Psoas muscle (tissue), 8 donors: ENCODE results near the gene NT5DC1. TPM values are rescaled to one million over a fixed set of nuclear protein-coding genes. Genes with fewer than 3 reads are reported as not detected.

Experiments
- ATAC-seq, 4 donors: fragments of 200-7000 bp; cut with Tn5 transposase; one replicate each; pipeline ENCODE4 v1.9.1; 2020; ENCODE audit warnings: moderate library complexity in 3 of 4, mild to moderate bottlenecking in 2 of 4
- DNase-seq, 2 donors: peaks; one replicate each; pipeline ENCODE4 v3.0.0-alpha.2; 2020
- H3K27ac ChIP-seq: fragments of 200-600 bp; one replicate; pipeline ENCODE4 v1.8.0; 2022
- H3K27me3 ChIP-seq, 3 donors: fragments of 200-600 bp in 1 of 3; one replicate each; pipeline versions ENCODE4 v1.6.1 to v1.8.0; 2013 to 2022; ENCODE audit warnings: low read length in 2 of 3, mild to moderate bottlenecking in 2 of 3, moderate library complexity in 1 of 3; ENCODE audit not compliant: insufficient read depth in 3 of 3
- H3K36me3 ChIP-seq, 2 donors: fragments of 200-600 bp in 1 of 2; one replicate each; pipeline versions ENCODE4 v1.6.1 to v1.8.0; 2013 to 2022; ENCODE audit warnings: low read depth in 1 of 2, mild to moderate bottlenecking in 1 of 2, moderate library complexity in 1 of 2; ENCODE audit not compliant: insufficient read depth in 1 of 2
- H3K4me1 ChIP-seq: fragments of 200-600 bp; one replicate; pipeline ENCODE4 v1.8.0; 2022
- H3K4me3 ChIP-seq: fragments of 200-600 bp; one replicate; pipeline ENCODE4 v1.8.0; 2022; ENCODE audit warnings: mild to moderate bottlenecking
- H3K9me3 ChIP-seq: fragments of 200-600 bp; one replicate; pipeline ENCODE4 v1.8.0; 2022
- WGBS, 3 donors: extraction: QIAGEN DNeasy Blood & Tissue Kit; methylation state at CpG; one replicate each; pipeline versions ENCODE4 v1.1.6 to v1.1.7; 2013; 5-methylcytosine and 5-hydroxymethylcytosine counted together
- intact Hi-C, 2 donors: fragments of 100-400 bp; cut with DNase I; formaldehyde crosslinking; loops; one replicate each; pipeline versions ENCODE4 v1.11.0 to v1.14.2; 2022
- polyA plus RNA-seq, 3 donors: library from polyadenylated mRNA; stranded (reverse); fragments of 200-250 nt; gene quantifications; one replicate each; pipeline ENCODE4 v1.2.3, GENCODE V29; 2013
- total RNA-seq, 4 donors: library from RNA; stranded (reverse); fragmentation: NEBNext Ultra II Directional in 2 of 4; extraction: Animal tissue kit (Norgen Biotek cat#: 25700) in 2 of 4; gene quantifications; one replicate each; pipeline versions ENCODE4 v1.2.1 to v1.2.4, GENCODE V29; 2021 to 2023
- TF ChIP-seq, protein P1 (sequence below): fragments of 200-600 bp; IDR thresholded peaks from one replicate; pipeline ENCODE4 v1.8.0; 2022; ENCODE audit warnings: antibody characterized with exemption
- donor health status: healthy with polysubstance abuse.
- donor health status: DM: no; HTN: no; CAD: no; lungs with moderate emphysema.
- donor health status: Bipolar disorder and iron deficiency.
- donor health status: healthy.
- donor health status: DM: yes; HTN: yes; CAD: no.
- donor health status: DM: no; HTN: no; CAD: no.
- donor health status: DM: no; HTN: no; CAD: no.
- donor health status: DM: yes; HTN: yes; CAD: no.

The NT5DC1 gene
- total and polyA plus RNA-seq, 7 donors, result 4.6 to 30.9 (median 26.7) TPM

DNA sequence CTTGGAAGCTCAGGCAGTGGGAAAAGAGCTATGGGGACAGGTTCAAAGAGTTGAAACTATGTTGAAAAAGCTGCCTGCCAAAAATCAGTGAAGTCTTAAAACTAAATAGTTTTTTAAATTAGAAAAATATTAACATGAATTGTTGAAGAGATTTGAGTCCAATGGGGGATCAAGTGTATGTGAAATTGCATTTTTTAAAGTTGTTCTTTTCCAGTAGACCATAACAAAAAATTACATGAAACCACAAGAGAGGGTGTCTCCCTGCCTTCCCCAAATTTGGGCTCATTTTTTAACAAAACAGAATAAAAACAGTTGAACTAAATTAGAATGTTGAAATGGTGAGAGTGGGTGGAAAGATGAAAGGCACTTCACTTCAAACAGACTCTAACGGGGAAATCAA lies 56.7 kb downstream of the NT5DC1 start:
- no peaks in the 10 kb centered on the region for H3K36me3 ChIP-seq
- H3K9me3 ChIP-seq, result no peaks in the 10 kb centered on the region
- ATAC-seq (no peak), DNase-seq (no peak)
- intact Hi-C loops, result no loop called here
- H3K4me1 ChIP-seq, result peaks cover 3% of the 10 kb centered on the region
- no peak overlapping the region for H3K27ac ChIP-seq
- no peaks in the 10 kb centered on the region for H3K27me3 ChIP-seq
- TF ChIP-seq, protein P1, sequence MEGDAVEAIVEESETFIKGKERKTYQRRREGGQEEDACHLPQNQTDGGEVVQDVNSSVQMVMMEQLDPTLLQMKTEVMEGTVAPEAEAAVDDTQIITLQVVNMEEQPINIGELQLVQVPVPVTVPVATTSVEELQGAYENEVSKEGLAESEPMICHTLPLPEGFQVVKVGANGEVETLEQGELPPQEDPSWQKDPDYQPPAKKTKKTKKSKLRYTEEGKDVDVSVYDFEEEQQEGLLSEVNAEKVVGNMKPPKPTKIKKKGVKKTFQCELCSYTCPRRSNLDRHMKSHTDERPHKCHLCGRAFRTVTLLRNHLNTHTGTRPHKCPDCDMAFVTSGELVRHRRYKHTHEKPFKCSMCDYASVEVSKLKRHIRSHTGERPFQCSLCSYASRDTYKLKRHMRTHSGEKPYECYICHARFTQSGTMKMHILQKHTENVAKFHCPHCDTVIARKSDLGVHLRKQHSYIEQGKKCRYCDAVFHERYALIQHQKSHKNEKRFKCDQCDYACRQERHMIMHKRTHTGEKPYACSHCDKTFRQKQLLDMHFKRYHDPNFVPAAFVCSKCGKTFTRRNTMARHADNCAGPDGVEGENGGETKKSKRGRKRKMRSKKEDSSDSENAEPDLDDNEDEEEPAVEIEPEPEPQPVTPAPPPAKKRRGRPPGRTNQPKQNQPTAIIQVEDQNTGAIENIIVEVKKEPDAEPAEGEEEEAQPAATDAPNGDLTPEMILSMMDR, result no peak
- 82 to 85% (median 83%) methylated on average over 1 of the region's 1 CpG for WGBS, 3 donors
- no peak overlapping the region for H3K4me3 ChIP-seq

DNA sequence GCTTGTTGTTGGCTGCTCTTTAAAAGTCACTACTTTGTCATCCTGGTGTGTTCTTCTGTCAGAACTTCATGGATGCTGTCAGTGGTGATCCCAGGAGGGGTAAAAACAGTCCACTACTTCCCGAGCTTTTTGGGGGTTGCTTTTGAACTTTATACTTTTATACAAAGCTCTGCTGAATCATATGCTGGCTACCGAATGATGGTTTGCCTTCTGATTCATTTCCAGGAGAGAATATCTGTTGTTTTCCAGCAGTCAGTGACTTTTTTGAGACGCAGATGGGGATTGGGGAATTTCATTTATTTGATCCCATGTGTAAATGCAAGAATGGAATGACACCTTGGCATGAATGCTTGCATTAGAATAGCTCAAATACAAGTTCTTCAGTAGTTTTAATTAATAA lies 58.0 kb downstream of the NT5DC1 start:
- H3K36me3 ChIP-seq, result no peaks in the 10 kb centered on the region
- H3K27me3 ChIP-seq, result no peaks in the 10 kb centered on the region
- ATAC-seq, result no peak
- H3K4me1 ChIP-seq, result peaks cover 3% of the 10 kb centered on the region
- H3K9me3 ChIP-seq, result no peaks in the 10 kb centered on the region
- DNase-seq, result no peak
- H3K4me3 ChIP-seq, result no peak overlapping the region
- 24 to 44% (median 35%) methylated on average over 3 of the region's 3 CpGs for WGBS, 3 donors
- no peak overlapping the region for H3K27ac ChIP-seq
- intact Hi-C loops, result no loop called here
- TF ChIP-seq, protein P1, result no peak

DNA sequence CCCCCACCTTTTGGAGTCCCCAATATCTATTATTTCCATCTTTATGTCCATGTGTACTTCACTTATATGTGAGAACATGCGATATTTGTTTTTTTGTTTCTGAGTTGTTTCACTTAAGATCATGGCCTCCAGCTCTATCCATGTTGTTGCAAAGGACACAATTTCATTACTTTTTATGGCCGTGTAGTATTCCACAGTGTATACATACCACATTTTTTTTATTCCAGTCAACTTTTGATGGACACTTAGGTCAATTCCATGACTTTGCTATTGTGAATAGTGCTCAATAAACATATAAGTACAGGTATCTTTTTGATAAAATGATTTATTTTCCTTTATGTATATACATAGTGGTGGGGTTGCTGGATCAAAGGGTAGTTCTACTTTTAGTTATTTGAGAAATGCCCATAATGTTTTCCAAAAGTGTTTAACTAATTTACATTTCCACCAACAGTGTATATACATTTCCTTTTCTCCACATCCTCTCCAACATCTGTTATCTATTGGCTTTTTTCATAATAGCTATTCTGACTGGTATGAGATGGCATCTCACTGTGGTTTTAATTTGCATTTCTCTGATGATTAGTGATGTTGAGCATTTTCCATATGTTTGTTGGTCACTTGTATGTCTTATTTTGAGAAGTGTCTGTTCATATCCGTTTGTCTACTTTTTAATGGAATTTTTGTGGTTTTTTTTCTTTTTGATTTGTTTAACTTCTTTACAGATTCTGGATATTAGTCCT lies 59.3 kb downstream of the NT5DC1 start:
- Histone ChIP-seq H3K36me3 (no peaks in the 10 kb centered on the region), H3K27me3 (no peaks in the 10 kb centered on the region), H3K27ac (no peak overlapping the region), H3K4me1 (peaks cover 3% of the 10 kb centered on the region), H3K4me3 (no peak overlapping the region), H3K9me3 (no peaks in the 10 kb centered on the region)
- ATAC-seq (no peak), DNase-seq (no peak)
- WGBS, 3 donors, result 91 to 96% (median 95%) methylated on average over 3 of the region's 3 CpGs
- intact Hi-C loops, result no loop called here
- TF ChIP-seq, protein P1, result no peak

DNA sequence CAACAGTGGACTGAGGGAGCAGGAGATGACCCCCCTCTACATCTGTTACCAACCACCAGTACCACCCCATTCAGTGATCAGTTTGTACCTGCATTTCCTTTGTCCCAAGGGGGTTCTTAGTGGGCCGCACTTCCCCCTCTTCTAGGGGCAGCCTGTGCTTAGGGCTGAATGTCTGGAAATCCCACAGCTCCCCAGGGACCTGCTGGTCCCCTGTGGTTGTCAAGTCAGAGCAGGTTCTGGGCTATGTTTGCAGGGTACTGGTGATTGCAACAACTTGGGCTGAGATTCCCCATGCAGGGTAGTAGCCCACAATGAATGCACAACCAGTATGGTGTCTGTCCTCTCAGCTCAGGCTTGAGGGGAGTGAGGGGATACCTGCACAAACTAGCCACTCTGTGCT lies 64.9 kb downstream of the NT5DC1 start:
- TF ChIP-seq, protein P1, result no peak

DNA sequence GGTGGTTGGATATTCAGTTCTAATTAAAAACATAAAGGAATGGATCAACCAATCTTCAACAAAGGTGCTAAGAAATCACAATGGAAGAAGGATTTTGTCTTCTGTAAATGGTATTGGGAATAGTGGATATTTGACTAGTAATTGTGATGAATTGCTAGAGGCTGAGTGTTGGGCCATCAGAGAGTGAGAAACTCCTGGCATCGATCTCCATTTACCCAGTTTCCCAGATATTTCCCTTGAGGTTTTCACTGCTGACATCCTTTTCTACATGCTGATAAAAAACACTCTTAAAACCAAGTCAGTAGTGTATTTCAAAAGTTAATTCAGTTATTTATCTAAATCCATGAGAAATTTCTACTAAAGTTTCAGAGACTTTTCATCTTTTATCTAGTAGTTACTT lies 65.7 kb downstream of the NT5DC1 start:
- no peak for ATAC-seq
- no peaks in the 10 kb centered on the region for H3K9me3 ChIP-seq
- no peak overlapping the region for H3K4me3 ChIP-seq
- no peaks in the 10 kb centered on the region for H3K27me3 ChIP-seq
- TF ChIP-seq, protein P1, result no peak
- 88 to 91% (median 90%) methylated on average over 1 of the region's 1 CpG for WGBS, 3 donors
- intact Hi-C loops, result no loop called here
- DNase-seq, result no peak
- H3K36me3 ChIP-seq, result no peaks in the 10 kb centered on the region
- no peaks in the 10 kb centered on the region for H3K4me1 ChIP-seq
- no peak overlapping the region for H3K27ac ChIP-seq

More for the DNA sequence above, 64.9 kb downstream of the NT5DC1 start:
- Histone ChIP-seq H3K27ac (no peak overlapping the region), H3K4me3 (no peak overlapping the region), H3K27me3 (no peaks in the 10 kb centered on the region), H3K4me1 (no peaks in the 10 kb centered on the region), H3K36me3 (no peaks in the 10 kb centered on the region), H3K9me3 (no peaks in the 10 kb centered on the region)
- ATAC-seq (no peak), DNase-seq (no peak)
- intact Hi-C loops, result no loop called here
- 94 to 100% (median 94%) methylated on average over 1 of the region's 1 CpG for WGBS, 3 donors
